ENCODE data around the gene TRIM41. TPM values are rescaled to one million over a fixed set of nuclear protein-coding genes. Genes with fewer than 3 reads are reported as not detected.
"Not testable (repeated sequence)": the region's sequence is repeated elsewhere in the genome, so short reads cannot be mapped to it uniquely, and the experiment has no call there.

TRIM41 gene
- total and polyA plus RNA-seq, 2 of the 13 experiments (the other 11 are each of a cell fraction or from before 2014, with no cell fraction given) = 10.2 to 16.7 TPM

GRCh38 chr5:181273433-181273744 lies 50.3 kb downstream of the TRIM41 start (continued):
- peak; percentile 54; the same call in 1 of the 2 replicates for TF ChIP-seq ZBED4 (CRISPR knock-in tag; IDR thresholded peaks at IDR 0.05; ENCODE audit: borderline replicate concordance)
- peak; percentile 18; the same call in 1 of the 2 replicates for TF ChIP-seq PATZ1 (CRISPR knock-in tag; IDR thresholded peaks at IDR 0.05)
- peak; percentile 63 for TF ChIP-seq ZNF574 (CRISPR knock-in tag; IDR thresholded peaks at IDR 0.05)
- not testable (repeated sequence) for TF ChIP-seq MAZ (IDR thresholded peaks at IDR 0.05; ENCODE audit: borderline replicate concordance, low read depth, low read length)
- peak; percentile 49; the same call in 1 of the 2 replicates for TF ChIP-seq MAZ (CRISPR knock-in tag; IDR thresholded peaks at IDR 0.05; ENCODE audit: low read depth)
- TF ChIP-seq CTCF (CRISPR knock-in tag; IDR thresholded peaks at IDR 0.05) = peak; percentile 72
- TF ChIP-seq TFDP1 (CRISPR knock-in tag; IDR thresholded peaks at IDR 0.05; ENCODE audit: borderline replicate concordance) = peak; percentile 34; the same call in 1 of the 2 replicates
- TF ChIP-seq RAD21 (CRISPR knock-in tag; IDR thresholded peaks at IDR 0.05) = peak; percentile 91
- peak; percentile 53 for TF ChIP-seq HNRNPLL (IDR thresholded peaks at IDR 0.05; ENCODE audit: low read depth, low read length, poor library complexity, severe bottlenecking)
- peak; percentile 64 for TF ChIP-seq STAG1 (CRISPR knock-in tag; IDR thresholded peaks at IDR 0.05)
- peak; percentile 57 for TF ChIP-seq ZNF687 (CRISPR knock-in tag; IDR thresholded peaks at IDR 0.05)
- TF ChIP-seq ARNT2 (CRISPR knock-in tag; IDR thresholded peaks at IDR 0.05; ENCODE audit: low read depth) = 0 out of 2 replicates have a peak, but pooled peaks have one; percentile 32
